ENCODE data around the gene SLC27A6.
A peak's percentile ranks its signal among the peaks of the same experiment; 100 is the strongest.
"Not testable (repeated sequence)": the region's sequence is repeated elsewhere in the genome, so short reads cannot be mapped to it uniquely, and the experiment has no call there.

Gene SLC27A6, protein sequence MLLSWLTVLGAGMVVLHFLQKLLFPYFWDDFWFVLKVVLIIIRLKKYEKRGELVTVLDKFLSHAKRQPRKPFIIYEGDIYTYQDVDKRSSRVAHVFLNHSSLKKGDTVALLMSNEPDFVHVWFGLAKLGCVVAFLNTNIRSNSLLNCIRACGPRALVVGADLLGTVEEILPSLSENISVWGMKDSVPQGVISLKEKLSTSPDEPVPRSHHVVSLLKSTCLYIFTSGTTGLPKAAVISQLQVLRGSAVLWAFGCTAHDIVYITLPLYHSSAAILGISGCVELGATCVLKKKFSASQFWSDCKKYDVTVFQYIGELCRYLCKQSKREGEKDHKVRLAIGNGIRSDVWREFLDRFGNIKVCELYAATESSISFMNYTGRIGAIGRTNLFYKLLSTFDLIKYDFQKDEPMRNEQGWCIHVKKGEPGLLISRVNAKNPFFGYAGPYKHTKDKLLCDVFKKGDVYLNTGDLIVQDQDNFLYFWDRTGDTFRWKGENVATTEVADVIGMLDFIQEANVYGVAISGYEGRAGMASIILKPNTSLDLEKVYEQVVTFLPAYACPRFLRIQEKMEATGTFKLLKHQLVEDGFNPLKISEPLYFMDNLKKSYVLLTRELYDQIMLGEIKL

DNA sequence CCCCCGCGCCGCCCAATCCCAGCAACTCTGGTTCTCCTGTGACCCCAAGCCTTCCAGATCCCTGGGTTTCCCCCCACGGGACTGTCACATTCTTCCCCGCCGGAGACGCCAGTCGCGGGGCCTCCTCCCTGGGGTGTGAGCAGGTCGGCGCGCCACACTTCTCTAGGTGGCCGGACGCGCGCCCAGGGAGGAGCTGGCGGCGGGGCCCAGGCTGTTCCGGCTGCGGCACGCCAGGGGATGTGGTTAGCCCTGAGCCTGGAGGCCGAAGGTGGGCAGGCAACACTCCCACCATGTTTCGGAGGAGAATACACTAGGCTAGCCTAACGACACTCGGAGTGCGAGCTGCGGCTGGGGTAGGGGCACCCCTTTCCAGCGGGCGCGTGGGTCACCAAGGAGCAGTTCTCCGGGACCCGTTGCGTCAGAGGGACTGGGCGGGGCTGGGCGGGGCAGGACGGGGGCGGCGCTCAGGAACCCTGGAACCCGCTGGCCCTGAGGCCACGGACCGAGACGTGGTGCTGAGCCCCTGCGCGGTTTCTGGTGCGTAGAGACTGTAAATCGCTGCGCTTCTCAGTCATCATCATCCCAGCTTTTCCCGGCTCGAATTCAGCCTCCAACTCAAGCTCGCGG lies at the start of gene SLC27A6:
Gene SLC27A6, plus strand, starts transcription at position 478 of the 627 bp plus-strand sequence. CDS start 650 bp downstream, outside the sequence.
- DNase-seq (ENCODE audit: low read depth, low spot score) = peak; percentile 49

DNA sequence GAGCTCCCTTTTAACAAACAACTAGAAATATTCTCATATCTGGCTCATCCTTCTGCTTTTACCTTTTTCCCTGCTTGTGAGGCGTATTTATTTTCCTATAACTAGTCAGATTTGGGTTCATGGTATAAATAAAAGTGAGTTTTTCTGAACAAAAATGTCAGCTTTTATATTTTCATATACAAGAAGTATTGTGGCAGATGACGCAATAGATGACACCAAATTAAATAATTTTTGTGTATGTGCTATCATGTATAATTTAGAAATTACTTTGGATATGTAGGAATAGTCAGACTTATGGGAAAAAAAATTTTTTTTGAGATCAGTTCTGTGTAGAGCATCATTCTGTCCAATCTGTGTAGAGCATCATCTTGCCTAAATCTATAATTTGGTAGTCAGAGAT lies 45.7 kb upstream of the SLC27A6 start:
- no peak for DNase-seq (ENCODE audit: low read depth, low spot score)

DNA sequence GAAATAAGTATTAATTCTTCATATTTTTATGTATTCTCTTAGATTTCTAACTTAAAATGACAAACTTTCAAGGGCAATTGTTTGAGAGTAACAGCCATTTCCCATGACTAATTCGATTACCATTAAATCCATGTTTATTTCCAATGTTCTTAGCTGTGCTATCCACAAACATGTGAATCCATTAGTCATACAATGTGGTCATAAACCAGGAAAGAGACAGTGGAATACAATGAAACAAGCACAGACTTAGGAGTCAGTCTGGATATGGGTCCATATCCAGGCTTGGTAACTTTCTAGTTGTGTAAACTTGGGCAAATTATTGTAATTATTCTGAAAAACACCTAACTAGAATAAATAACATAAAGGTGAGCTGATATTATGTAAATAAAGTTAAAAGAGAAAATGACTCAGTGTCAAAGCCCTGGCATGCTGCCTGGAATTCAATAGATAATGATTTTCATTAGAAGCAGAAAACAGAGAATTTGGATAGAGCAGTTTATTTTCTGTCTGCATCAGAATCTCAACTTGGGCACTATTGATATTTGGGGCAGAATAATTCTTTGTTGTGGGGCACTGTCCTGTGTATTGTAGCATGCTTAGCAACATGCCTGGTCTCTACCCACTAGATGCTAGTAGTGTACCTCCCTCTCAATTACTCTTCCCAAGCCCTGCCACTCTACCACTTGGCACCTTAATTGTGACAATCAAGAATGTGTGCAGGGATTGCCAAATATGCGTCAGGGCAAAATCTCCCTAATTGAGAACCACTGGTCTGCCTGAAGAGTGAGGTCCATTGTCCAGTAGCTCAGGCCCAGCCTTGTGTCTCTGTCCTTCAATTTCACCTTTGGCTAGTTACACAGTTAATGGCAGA lies 44.7 kb upstream of the SLC27A6 start:
- DNase-seq (ENCODE audit: low read depth, low spot score) = peak; percentile 49

DNA sequence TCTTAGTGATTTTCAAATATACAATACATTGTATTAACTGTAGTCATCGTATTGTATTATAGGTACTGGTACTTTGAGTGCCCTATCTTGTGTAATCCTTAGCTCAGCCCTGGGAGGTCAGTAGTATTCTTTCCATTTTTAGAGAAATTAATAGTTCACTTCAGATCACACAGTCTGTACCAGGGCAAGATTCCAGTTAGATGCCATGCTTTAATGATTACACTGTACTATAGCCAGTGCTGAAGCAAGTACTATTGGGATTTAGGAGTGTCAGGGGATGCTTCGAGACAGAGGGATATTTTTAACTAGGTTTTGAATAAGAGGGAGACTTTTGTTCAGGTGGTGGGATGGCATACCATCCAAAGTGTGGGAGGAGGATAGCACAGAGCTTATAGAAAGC lies 41.0 kb upstream of the SLC27A6 start:
- DNase-seq (ENCODE audit: low read depth, low spot score) = no peak

DNA sequence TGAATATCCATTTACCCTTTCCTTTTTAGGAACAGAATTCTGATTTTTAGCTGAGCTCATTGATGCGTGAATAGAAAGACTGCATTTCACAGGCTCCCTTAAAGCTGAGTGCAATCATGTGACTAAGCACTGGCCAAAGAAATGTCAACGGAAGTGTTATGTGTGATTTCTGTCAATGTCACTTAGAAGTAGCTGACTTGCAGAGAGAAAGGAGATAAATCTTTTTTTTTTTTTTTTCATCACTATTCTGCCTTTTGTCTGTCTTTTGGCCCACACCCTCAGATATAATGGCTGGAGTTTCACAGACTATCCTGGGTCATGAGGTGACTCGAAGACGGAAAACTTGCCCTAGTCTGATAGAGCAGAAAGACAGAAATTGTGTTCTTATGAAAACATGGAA lies 39.3 kb upstream of the SLC27A6 start:
- no peak for DNase-seq (ENCODE audit: low read depth, low spot score)

DNA sequence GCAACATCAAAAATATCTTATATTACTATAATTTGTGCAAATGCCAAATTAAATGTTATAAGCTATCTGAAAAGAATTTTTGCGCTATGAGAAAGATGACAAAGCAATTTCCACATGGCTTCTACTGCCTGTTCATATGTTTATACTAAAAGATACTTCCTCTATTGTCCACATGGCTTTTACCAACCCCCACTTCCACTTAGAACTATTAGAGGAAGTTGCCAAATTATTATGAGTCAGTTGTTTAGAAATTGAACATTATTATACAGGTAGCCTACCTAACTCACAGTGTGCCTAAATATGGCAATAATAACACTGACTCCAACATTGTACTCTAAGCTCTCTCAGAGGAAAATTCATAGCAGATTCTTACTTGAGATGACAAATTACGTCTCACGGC lies 37.6 kb upstream of the SLC27A6 start:
- DNase-seq (ENCODE audit: low read depth, low spot score) = no peak

DNA sequence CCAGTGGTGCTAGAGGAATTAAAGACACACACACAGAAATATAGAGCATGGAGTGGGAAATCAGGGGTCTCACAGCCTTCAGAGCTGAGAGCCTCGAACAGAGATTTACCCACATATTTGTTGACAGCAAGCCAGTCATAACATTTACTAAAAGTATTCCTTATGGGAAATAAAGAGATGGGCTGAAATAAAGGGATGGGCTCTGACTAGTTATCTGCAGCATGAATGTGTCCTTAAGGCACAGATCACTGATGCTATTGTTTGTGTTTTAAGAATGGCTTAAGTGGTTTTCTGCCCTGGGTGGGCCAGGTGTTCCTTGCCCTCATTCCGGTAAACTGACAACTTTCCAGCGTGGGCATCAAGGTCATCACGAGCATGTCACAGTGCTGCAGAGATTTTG lies 33.1 kb upstream of the SLC27A6 start:
- DNase-seq (ENCODE audit: low read depth, low spot score) = not testable (repeated sequence)

DNA sequence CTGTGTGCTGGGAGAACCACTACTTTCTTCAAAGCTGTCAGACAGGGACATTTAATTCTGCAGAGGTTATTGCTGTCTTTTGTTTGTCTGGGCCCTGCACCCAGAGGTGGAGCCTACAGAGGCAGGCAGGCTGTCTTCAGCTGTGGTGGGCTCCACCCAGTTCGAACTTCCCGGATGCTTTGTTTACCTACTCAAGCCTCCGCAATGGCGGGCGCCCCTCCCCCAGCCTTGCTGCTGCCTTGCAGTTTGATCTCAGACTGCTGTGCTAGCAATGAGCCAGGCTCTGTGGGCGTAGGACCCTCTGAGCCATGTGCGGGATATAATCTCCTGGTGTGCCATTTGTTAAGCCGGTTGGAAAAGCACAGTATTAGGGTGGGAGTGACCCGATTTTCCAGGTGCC lies 22.2 kb upstream of the SLC27A6 start:
- not testable (repeated sequence) for DNase-seq (ENCODE audit: low read depth, low spot score)

DNA sequence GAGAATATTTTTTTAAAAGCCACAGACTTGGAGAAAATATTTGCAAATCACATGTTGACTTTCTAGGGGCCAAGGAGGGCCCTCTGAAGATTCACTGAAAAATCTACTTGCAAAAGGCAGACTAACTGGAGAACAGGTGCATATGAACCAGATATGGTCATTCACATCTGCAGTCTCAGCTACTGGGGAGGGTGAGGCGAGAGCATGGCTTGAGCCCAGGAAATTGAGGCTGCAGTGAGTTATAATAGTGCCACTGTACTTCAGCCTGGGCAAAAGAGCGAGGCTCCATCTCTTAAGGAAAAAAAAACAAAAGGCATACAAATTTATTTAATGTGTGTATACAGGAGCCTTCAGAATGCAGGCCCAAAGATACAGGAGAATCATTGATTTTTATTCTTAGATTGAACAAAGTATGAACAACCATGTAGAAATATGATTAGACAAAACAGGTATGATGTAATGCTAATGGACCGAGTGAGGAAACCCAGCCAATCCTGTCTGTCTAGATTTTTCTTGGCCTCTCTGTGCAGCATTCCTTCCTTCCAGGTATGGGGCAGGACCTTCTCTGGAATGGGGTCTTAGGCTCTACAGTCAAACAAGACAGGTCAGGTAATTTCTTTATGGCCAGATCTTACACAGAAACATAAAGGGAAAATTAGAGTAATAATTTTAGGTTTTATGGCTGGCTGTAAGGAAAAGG lies 15.3 kb upstream of the SLC27A6 start:
- DNase-seq (ENCODE audit: low read depth, low spot score) = no peak

DNA sequence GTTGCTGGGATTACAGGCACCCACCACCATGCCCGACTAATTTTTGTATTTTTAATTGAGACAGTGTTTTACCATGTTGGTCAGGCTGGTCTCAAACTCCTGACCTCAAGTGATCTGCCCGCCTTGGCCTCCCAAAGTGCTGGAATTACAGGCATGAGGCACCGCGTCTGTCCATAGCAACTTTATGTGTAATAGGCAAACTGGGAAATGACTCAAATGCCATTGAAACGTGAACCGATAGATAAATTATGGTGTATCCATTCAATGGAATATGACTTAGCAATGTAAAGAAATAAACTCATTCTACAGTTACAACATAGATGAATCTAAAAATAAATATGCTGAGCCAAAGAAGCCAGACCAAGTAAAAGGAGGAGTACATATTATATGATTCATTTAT lies 14.0 kb upstream of the SLC27A6 start:
- not testable (repeated sequence) for DNase-seq (ENCODE audit: low read depth, low spot score)

DNA sequence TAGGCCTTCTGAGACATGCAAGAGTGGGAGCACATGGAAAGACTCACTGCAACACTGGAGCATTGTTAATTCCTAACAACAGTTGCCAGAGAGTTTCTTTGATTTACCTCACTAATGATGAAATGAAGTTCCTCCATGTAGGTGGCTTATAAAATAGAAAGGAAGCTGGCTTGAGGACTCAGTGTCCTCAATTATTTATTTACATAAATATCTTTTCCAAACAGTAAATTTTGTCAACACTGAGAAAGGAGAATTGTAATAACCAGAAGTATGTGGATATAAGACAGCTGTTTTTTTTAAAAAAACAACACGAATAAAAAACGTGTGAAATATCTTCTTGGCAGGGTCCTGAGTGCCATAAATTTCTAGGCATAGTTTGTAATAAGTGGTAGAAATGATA lies 9.1 kb upstream of the SLC27A6 start:
- no peak for DNase-seq (ENCODE audit: low read depth, low spot score)

DNA sequence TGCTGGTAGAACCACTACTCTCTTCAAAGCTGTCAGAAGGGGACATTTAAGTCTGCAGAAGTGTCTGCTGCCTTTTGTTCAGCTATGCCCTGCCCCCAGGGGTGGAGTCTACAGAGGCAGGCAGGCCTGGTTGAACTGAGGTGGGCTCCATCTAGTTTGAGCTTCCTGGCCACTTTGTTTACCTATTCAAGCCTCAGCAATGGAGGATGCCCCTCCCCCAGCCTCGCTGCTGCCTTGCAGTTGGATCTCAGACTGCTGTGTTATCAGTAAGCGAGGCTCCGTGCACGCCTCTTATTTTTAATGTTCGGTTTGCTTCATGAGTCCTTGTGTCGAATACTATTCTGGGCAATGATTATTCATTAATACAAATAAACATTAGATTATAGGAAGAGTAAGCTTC lies 3.1 kb upstream of the SLC27A6 start:
- DNase-seq (ENCODE audit: low read depth, low spot score) = no peak

DNA sequence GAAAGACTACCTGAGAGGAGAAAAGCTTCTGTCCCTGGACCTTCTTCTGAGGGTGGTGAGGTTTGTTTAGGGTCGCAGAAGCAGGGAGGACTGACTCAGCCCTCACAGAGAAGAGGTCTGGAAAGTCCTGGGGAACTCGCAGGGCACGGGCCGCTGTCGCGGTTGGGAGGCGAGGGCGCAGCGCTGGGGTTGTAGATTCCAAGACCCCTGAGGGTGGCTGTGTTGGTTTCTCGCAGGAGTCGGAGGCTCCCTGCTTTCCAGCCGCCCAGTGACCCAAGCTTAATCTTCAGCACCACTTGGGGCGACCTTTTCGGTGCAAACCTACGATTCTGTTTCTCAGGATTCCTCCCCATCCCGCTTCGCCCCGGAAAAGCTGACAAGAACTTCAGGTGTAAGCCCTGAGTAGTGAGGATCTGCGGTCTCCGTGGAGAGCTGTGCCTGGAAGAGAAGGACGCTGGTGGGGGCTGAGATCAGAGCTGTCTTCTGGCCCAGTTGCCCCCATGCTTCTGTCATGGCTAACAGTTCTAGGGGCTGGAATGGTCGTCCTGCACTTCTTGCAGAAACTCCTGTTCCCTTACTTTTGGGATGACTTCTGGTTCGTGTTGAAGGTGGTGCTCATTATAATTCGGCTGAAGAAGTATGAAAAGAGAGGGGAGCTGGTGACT lies 482 bp downstream of the SLC27A6 start:
- no peak for DNase-seq (ENCODE audit: low read depth, low spot score)

DNA sequence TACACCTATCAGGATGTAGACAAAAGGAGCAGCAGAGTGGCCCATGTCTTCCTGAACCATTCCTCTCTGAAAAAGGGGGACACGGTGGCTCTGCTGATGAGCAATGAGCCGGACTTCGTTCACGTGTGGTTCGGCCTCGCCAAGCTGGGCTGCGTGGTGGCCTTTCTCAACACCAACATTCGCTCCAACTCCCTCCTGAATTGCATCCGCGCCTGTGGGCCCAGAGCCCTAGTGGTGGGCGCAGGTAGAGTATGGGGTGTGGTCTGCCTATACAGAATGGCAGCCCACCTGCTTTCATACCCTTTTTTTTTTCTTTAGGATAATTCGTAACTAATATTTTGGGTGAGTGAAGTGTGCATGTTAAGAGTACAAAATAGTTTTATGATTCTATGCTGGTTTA lies 1.1 kb downstream of the SLC27A6 start:
- DNase-seq (ENCODE audit: low read depth, low spot score) = no peak

DNA sequence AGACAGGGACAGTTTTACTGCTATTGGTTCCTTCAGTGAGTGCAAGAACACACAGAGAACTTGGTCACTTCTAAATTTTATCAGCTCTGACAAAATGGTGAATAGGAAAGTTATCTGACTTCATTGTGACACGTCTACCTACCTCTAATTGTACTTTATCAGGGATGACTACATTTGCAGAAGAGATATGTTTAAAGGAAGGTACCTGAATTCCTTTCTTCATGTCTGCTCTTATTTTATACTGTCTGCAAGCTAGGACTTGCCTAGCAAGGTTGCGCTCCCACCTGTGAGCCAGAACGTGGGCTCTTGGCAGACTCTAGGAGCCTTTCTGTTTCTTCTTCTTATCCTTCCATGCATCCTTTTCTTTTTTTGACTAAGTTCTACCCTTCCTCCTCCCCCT lies 1.6 kb downstream of the SLC27A6 start:
- DNase-seq (ENCODE audit: low read depth, low spot score) = no peak

DNA sequence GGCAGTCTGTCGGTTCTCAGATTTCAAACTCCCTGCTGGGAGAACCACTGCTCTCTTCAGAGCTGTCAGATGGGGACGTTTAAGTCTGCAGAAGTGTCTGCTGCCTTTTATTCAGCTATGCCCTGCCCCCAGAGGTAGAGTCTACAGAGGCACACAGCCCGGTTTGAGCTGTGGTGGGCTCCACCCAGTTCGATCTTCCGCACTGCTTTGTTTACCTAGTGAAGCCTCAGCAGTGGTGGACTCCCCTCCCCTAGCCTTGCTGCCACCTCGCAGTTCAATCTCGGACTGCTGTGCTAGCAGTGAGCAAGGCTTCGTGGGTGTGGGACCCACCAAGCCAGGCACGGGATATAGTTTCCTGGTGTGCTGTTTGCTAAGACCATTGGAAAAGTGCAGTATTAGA lies 8.0 kb downstream of the SLC27A6 start:
- no peak for DNase-seq (ENCODE audit: low read depth, low spot score)

DNA sequence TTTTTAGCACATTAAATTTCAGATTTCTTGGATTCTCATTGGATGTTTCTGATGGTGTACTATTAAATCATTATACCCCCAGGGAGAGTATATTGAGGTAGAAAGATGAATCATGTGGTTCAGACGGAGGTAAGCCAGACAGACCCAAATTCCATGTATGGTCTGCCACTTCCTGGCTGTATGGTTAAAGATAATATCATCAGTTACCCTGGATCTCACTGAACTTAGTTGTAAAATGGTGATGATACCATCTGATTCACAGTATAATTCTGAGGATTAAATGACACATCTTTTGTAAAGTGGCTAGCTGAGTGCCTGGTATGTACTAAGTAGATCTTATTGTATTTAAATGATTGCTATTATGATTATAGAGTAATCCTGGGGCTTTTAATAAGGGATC lies 9.3 kb downstream of the SLC27A6 start:
- DNase-seq (ENCODE audit: low read depth, low spot score) = no peak

DNA sequence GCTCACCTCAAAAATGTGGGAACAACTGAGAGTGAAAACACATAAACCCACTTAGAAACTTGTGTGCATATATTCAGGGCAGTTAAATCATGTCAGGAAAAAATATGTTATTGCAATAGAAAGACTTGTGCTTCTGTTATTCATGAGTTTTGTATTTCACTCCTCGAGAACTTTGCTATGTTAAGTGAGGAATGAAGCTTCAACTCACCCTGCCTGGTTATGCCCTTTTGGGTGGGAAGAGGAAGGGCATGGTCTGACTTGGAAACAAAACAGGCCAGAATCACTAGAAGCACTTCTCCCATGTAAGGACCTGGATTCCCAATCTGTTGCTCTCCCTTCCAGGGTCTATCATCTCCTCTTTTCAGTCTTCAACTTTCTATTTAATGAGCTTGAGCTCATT lies 14.5 kb downstream of the SLC27A6 start:
- no peak for DNase-seq (ENCODE audit: low read depth, low spot score)

DNA sequence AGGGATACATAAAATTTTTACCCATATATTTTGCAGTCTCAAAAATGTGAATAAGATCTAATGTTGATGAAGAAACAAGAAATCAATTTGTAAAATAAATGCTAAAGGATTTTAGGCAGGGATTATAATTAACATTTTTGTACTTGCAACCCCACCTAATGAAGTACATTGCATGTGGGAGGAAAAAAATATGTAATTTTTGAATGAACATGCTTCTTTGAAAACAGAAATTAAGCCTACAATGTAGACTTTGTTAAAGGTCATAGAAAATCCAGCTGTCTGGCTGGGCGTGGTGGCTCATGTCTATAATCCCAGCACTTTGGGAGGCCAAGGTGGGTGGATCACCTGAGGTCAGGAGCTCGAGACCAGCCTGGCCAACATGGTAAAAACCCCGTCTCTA lies 15.6 kb downstream of the SLC27A6 start:
- DNase-seq (ENCODE audit: low read depth, low spot score) = no peak

DNA sequence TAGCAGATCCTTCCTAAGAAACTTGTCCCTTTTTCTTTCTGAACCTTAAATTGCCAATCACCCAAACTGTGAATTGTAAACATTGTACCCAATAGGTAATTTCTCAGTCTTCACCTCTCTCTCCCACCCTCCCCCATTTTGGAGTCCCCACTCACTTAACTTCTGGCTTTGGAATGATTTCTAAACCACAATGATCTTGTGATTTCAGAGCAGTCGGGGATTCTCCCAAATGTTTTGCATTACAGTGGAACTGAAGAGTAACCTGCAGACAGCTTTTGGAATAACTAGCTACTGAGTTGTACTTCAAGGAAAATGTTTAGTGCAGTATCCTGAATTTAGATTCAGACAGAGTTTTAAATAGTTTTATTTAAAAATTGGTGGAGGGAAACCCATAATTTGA lies 19.2 kb downstream of the SLC27A6 start:
- no peak for DNase-seq (ENCODE audit: low read depth, low spot score)

DNA sequence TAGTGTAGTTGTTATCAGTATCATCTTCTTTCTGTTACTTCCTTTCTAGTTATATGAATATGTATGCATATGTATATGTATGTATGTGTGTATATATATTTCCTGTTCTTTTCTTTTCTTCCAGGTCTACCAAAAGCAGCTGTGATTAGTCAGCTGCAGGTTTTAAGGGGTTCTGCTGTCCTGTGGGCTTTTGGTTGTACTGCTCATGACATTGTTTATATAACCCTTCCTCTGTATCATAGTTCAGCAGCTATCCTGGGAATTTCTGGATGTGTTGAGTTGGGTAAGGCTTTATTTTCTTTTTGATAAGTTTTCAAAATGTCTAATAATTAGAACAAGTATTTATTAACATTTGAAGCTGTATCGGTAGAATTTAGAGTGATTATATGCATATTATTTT lies 23.2 kb downstream of the SLC27A6 start:
- DNase-seq (ENCODE audit: low read depth, low spot score) = no peak
